Left ventricle myocardium inferior (tissue), 1 donor: Measurements from ENCODE around the gene EFCAB12. TPM values are rescaled to one million over a fixed set of nuclear protein-coding genes. Genes with fewer than 3 reads are reported as not detected.
A peak's percentile ranks its signal among the peaks of the same experiment; 100 is the strongest.
"Not testable (repeated sequence)": the region's sequence is repeated elsewhere in the genome, so short reads cannot be mapped to it uniquely, and the experiment has no call there.

Experiments
- DNase-seq: peaks from one replicate; pipeline ENCODE4 v3.0.0-alpha.2; 2020
- H3K27ac ChIP-seq: fragments of 200-600 bp; replicated peaks from 2 replicates; pipeline ENCODE4 v1.8.0; 2021
- H3K27me3 ChIP-seq: fragments of 200-600 bp; 2 replicates; pipeline ENCODE4 v1.8.0; 2021; ENCODE audit warnings: low read depth
- H3K36me3 ChIP-seq: fragments of 200-600 bp; 2 replicates; pipeline ENCODE4 v1.8.0; 2021
- H3K4me1 ChIP-seq: fragments of 200-600 bp; 2 replicates; pipeline ENCODE4 v1.8.0; 2021
- H3K4me3 ChIP-seq: fragments of 200-600 bp; 2 replicates; pipeline ENCODE4 v1.8.0; 2021; ENCODE audit warnings: mild to moderate bottlenecking, moderate library complexity
- H3K9me3 ChIP-seq: fragments of 200-600 bp; replicated peaks from 2 replicates; pipeline ENCODE4 v1.8.0; 2021
- CTCF ChIP-seq: fragments of 200-600 bp; IDR thresholded peaks from 2 replicates; pipeline ENCODE4 v1.8.0; 2021; ENCODE audit warnings: antibody characterized with exemption, mild to moderate bottlenecking, borderline replicate concordance
- intact Hi-C: fragments of 100-400 bp; cut with micrococcal nuclease; formaldehyde crosslinking; loops from one replicate; pipeline ENCODE4 v1.11.0; 2022
- total RNA-seq: library from RNA; stranded (reverse); fragmentation: NEBNext Ultra II Directional; extraction: Animal tissue kit (Norgen Biotek cat#: 25700); gene quantifications from one replicate; pipeline ENCODE4 v1.2.1, GENCODE V29; 2021
- donor health status: DM: no; HTN: yes; CAD: no; lungs with severe emphysema.

Gene EFCAB12
- total RNA-seq, 1 donor from 2014 or later, result not detected

GRCh38 chr3:129366312-129366831, 62.1 kb downstream of the EFCAB12 start:
- peak overlapping the region; percentile 43 for H3K27ac ChIP-seq
- no peaks in the 10 kb centered on the region for H3K27me3 ChIP-seq
- DNase-seq, result no peak
- H3K4me3 ChIP-seq, result no peak overlapping the region
- TF ChIP-seq CTCF, result no peak
- intact Hi-C loops, result no loop called here
- H3K9me3 ChIP-seq, result no peaks in the 10 kb centered on the region
- H3K36me3 ChIP-seq, result no peaks in the 10 kb centered on the region
- peaks cover 19% of the 10 kb centered on the region for H3K4me1 ChIP-seq

- DNase-seq, result no peak
Observed at GRCh38 chr3:129365296-129366136, 62.9 kb downstream of the EFCAB12 start.

GRCh38 chr3:129364811-129365210, 63.6 kb downstream of the EFCAB12 start:
- H3K4me1 ChIP-seq, result peaks cover 19% of the 10 kb centered on the region
- H3K4me3 ChIP-seq, H3K27me3 ChIP-seq, intact Hi-C loops, H3K36me3 ChIP-seq, DNase-seq, H3K9me3 ChIP-seq, H3K27ac ChIP-seq: not testable (repeated sequence)

More at GRCh38 chr3:129365296-129366136, 62.9 kb downstream of the EFCAB12 start:
- Histone ChIP-seq H3K36me3 (no peaks in the 10 kb centered on the region), H3K4me1 (peaks cover 19% of the 10 kb centered on the region), H3K27ac (peak overlapping the region; percentile 43), H3K9me3 (no peaks in the 10 kb centered on the region), H3K4me3 (no peak overlapping the region), H3K27me3 (no peaks in the 10 kb centered on the region)
- no peak for TF ChIP-seq CTCF
- intact Hi-C loops, result no loop called here

GRCh38 chr3:129363356-129363755, 65.1 kb downstream of the EFCAB12 start:
- H3K27ac ChIP-seq, H3K9me3 ChIP-seq, H3K36me3 ChIP-seq, H3K4me3 ChIP-seq, DNase-seq, H3K27me3 ChIP-seq, intact Hi-C loops: not testable (repeated sequence)
- H3K4me1 ChIP-seq, result peaks cover 19% of the 10 kb centered on the region

GRCh38 chr3:129360705-129361460, 67.6 kb downstream of the EFCAB12 start:
- no peak overlapping the region for H3K4me3 ChIP-seq
- no peak overlapping the region for H3K27ac ChIP-seq
- H3K4me1 ChIP-seq, result peaks cover 2% of the 10 kb centered on the region
- intact Hi-C loops, result no loop called here
- no peaks in the 10 kb centered on the region for H3K9me3 ChIP-seq
- no peaks in the 10 kb centered on the region for H3K36me3 ChIP-seq
- DNase-seq, result no peak
- no peak for TF ChIP-seq CTCF
- no peaks in the 10 kb centered on the region for H3K27me3 ChIP-seq

- Histone ChIP-seq H3K4me1 (no peaks in the 10 kb centered on the region), H3K4me3 (no peak overlapping the region), H3K27me3 (no peaks in the 10 kb centered on the region), H3K27ac (no peak overlapping the region), H3K36me3 (no peaks in the 10 kb centered on the region), H3K9me3 (no peaks in the 10 kb centered on the region)
- no peak for TF ChIP-seq CTCF
- no peak for DNase-seq
- intact Hi-C loops, result no loop called here
Observed at GRCh38 chr3:129360171-129360611, 68.2 kb downstream of the EFCAB12 start.
